HG03460 (cell line): ENCODE measurements around the gene MED31.
"Not testable (repeated sequence)": the region's sequence is repeated elsewhere in the genome, so short reads cannot be mapped to it uniquely, and the experiment has no call there.

Experiments
- ATAC-seq: cut with Tn5 transposase; IDR thresholded peaks from one replicate; pipeline ENCODE4 v1.9.1; 2021; ENCODE audit not compliant: unreplicated experiment

MED31 gene

DNA sequence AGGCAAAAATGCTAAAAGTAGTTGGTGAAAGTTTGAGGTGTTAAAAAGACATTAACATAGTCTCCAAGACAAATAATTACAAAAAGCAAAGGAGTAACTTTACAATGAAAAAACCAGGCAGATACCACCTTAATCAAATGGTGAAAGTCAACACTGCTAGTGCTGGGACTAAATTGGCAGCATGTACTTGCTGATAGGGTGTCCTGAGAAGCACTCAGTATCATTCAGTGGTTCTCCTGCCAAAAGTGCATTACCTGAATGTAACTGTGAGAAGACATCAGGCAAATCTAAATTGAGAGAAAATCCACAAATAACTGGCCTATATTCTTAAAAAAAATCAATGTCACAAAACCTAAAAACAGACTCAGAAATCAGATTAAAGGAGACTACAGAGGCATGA lies 18.9 kb downstream of the MED31 start:
- no peak for ATAC-seq

GRCh38 chr17:6630390-6630789 lies 21.0 kb downstream of the MED31 start:
- no peak for ATAC-seq

DNA sequence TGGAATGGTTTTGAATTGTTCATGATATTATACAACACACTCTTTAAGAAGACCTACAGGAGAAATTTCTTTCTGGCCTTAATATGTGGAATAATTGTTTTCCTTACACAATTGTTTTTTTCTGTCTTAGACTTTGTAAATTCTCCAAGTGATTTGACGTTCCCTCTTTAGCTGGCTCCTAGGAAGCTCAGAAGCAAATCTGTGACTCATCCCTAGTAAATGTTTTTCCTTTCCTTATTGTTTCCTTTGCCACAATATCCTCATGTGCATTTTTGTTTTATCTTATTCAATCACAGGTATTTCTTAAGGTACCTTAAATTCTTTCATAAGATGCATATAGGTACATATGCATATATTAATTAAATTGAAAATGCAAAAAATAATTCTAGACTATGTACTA lies 24.4 kb downstream of the MED31 start:
- no peak for ATAC-seq

DNA sequence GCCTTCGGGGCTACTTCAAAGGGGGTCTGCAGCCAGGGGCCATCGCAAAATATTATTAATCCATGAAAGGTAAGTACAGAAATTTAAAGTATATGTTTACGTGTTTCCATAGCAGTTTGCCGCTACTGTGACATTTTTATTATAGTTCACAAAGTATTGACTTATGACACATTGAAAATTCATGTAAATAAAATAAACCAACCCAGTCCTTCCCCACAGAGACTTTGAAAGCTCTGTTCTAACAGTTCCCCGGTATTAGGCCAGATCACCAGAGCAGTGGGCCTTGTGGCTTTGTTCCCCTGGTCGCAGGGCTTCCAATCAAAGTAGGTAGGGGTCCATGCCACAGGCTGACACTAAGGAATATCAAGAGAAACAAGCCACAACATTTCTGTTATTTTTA lies 24.8 kb downstream of the MED31 start:
- ATAC-seq: no peak

DNA sequence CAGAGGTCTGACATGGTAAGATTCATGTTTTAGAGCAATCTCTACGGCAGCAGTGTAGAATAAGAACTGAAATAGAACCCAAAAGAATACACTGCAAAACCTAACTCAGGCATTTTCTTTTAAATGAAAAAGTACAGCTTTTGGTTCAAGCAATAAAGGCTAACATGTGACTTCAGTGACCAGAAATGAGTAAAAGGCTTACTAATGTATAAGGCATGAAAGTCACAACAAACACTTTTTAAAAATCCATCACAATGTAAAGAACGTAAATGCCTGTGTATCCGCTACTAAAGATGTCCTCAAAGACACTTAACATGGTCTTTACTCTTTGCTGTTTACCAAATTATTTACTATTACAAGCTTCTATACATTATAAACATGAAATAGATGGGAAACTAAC lies 27.5 kb downstream of the MED31 start:
- no peak for ATAC-seq

- ATAC-seq: no peak
Measured at GRCh38 chr17:6611231-6611630, 40.2 kb downstream of the MED31 start.

- ATAC-seq: no peak
Measured at GRCh38 chr17:6610011-6610410, 41.4 kb downstream of the MED31 start.

DNA sequence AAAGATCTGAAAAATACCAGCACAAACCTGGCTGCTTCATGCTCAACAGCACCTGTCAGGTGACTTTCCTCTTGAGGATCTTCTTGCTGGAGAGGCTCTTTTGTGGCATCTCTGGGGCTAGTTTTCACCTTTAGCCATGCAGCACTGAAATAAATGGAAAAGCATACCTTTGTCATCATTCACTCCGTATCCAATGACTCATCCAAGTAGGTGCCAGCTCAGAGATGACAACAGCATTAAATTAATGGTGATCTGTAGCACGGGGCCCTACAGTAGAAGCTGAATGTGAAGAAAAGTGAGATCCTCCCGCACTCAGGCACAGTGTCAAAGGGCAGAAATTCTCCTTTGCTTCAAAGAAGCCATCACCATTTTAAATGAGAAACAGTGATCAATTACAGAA lies 43.1 kb downstream of the MED31 start:
- ATAC-seq: no peak

DNA sequence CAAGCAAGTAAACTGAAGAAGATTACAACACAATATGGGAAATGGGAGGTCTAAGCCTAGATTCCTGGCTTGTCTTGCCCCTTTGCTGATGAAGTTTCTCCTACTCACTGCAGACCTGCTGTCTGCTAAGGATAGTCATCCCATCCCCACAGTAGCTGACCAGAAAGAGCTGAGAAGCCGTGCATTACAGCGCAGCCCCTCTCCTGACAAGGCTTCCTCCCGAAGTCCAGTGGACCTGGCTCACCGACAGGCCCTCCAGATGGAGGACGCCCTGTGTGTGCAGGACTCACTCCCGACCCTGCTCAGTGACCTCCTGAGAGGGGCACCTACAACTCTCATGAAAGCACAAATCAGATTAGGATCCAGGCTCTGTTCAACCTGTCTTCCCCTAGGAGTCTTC lies 46.3 kb downstream of the MED31 start:
- no peak for ATAC-seq

GRCh38 chr17:6603744-6604325 lies 47.6 kb downstream of the MED31 start:
- no peak for ATAC-seq

GRCh38 chr17:6602141-6602540 lies 49.3 kb downstream of the MED31 start:
- ATAC-seq: no peak

GRCh38 chr17:6599364-6599763 lies 52.0 kb downstream of the MED31 start:
- ATAC-seq: no peak

DNA sequence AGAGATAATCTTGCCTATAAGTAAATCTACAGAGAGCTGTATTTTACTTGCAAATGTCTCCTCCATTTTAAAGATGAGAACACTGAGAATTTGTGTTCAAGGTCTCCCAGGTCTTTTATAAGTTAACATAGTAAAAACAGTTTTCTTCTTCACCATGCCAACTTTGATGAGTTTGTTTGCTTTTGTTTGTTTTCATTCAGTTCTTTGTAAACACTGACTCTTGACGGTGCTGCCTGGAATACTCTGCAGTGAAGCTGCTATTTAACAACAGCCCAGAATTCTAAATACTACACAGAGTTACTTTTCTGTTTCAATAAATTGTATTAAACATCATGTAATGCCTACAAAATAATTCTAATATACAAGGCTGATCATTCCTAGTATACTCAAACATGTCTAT lies 53.7 kb downstream of the MED31 start:
- ATAC-seq: no peak

DNA sequence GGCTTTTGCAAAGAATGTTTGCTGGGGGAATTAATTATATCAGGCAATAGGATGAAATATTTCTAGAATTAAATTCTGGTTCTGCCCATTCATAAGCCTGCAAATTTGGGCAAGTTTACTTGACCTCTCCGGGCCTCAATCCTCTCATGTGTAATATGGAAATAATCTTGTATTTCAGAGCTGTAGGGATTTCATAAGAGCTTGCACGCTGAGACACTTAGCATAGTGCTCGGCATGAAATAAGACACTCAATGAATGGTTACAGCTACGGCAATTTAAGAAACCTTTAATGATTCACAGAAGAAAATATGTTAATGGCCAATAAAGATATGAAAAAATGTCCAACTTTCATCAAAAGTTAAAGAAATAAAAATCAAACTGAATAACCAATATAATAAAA lies 54.5 kb downstream of the MED31 start:
- ATAC-seq: no peak

- ATAC-seq: no peak
Measured at GRCh38 chr17:6596511-6596910, 54.9 kb downstream of the MED31 start.

DNA sequence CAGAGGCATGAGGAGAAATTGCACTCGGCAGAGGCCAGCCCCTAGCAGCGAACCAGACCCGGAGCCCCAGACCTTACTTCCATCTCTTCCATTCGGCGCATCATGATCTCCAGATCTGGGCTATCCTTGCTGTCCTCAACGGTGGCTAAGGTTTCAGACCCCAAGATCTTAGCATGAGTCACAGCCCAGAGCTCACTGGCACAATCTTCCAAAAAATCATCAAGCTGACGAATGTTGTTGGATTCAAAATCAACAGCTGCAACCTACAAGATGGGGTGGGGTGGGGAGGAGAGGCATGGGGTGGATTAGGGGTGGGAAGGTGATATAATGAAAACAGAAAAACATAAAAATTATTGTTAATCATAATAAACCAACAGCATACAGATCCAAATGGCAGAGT lies 55.3 kb downstream of the MED31 start:
- ATAC-seq: no peak

DNA sequence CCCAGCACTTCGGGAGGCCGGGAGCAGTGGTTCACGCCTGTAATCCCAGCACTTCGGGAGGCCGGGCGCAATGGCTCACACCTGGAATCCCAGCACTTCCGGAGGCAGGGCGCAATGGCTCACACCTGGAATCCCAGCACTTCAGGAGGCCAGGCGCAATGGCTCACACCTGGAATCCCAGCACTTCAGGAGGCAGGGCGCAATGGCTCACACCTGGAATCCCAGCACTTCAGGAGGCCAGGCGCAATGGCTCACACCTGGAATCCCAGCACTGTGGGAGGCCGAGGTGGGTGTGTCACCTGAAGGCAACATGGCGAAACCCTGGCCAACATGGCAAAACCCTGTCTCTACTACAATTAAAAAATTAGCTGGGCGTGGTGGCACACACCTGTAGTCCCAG lies 58.0 kb downstream of the MED31 start:
- not testable (repeated sequence) for ATAC-seq
